ENCODE data around the gene KDM4D. TPM values are rescaled to one million over a fixed set of nuclear protein-coding genes. Genes with fewer than 3 reads are reported as not detected.

Gene KDM4D
- total and polyA plus RNA-seq, 2 of the 8 experiments (the other 6 are each of a cell fraction or from before 2014, with no cell fraction given) = 1.5 to 4.5 TPM

- Histone ChIP-seq H3K23ac (ENCODE audit: insufficient read length) (no peak overlapping the region), H3K9me3 (ENCODE audit: insufficient read depth in 2 of 2, low read depth in 1 of 2, low read length in 1 of 2) (no peaks in the 10 kb centered on the region), H3K18ac (ENCODE audit: extremely low read depth, low read length) (no peak overlapping the region), H3K23me2 (ENCODE audit: low read depth, low read length) (no peaks in the 10 kb centered on the region), H3K4me1 (replicated peaks in 1 of 4; ENCODE audit: control insufficient read depth in 3 of 4, insufficient read depth in 4 of 4, low read length in 3 of 4) (no peaks in the 10 kb centered on the region), H3K27ac (ENCODE audit: low read depth, low read length) (no peak overlapping the region), H3K36me3 (ENCODE audit: control insufficient read depth in 2 of 4, insufficient read depth in 4 of 4, low read length in 3 of 4) (no peaks in the 10 kb centered on the region), H3K14ac (ENCODE audit: insufficient read length) (no peak overlapping the region), H4K5ac (ENCODE audit: insufficient read length, low read depth, low read length) (no peak overlapping the region), H2BK5ac (ENCODE audit: low read depth, low read length) (no peak overlapping the region), H3K4me2 (ENCODE audit: insufficient read depth in 1 of 2, low read depth in 2 of 2, low read length in 2 of 2) (no peak overlapping the region), H3K79me1 (ENCODE audit: low read depth, low read length) (no peaks in the 10 kb centered on the region), H2BK120ac (replicated peaks; ENCODE audit: low read depth, low read length) (no peak overlapping the region), H3K4ac (replicated peaks; ENCODE audit: insufficient read length, low read depth, low read length) (no peak overlapping the region), H4K8ac (ENCODE audit: extremely low read depth, insufficient read depth, low read length) (no peak overlapping the region), H4K20me1 (replicated peaks in 1 of 2; ENCODE audit: control insufficient read depth in 1 of 2, insufficient read depth in 2 of 2, low read length in 2 of 2) (no peaks in the 10 kb centered on the region), H2BK20ac (ENCODE audit: low read length) (no peak overlapping the region), H2AK5ac (ENCODE audit: low read depth, low read length) (no peak overlapping the region), H4K91ac (replicated peaks; ENCODE audit: insufficient read length, low read length) (no peak overlapping the region), H2BK12ac (ENCODE audit: low read depth, low read length) (no peak overlapping the region), H3K56ac (replicated peaks; ENCODE audit: insufficient read length, low read depth, low read length) (no peak overlapping the region), H2BK15ac (ENCODE audit: low read length) (no peak overlapping the region), H3K9ac (replicated peaks in 1 of 4; ENCODE audit: extremely low read depth in 1 of 4, low read depth in 3 of 4, low read length in 3 of 4) (no peak overlapping the region), H3K79me2 (ENCODE audit: control insufficient read depth in 1 of 2, insufficient read depth in 2 of 2, low read length in 2 of 2) (no peaks in the 10 kb centered on the region), H3K27me3 (replicated peaks in 1 of 4; ENCODE audit: control insufficient read depth in 3 of 4, extremely low read depth in 1 of 4, insufficient read depth in 3 of 4, low read length in 3 of 4) (no peaks in the 10 kb centered on the region), H2AFZ (ENCODE audit: low read length) (no peak overlapping the region), H3K4me3 (ENCODE audit: extremely low read depth in 1 of 4, insufficient read depth in 2 of 4, low read depth in 3 of 4, low read length in 4 of 4) (no peak overlapping the region)
- 82% methylated on average over 5 of the region's 5 CpGs; no CpG with 5 or more reads in 1 of the 2 experiments for WGBS, 2 experiments (ENCODE audit: extremely low coverage in 1 of 2, insufficient coverage in 1 of 2, insufficient read length in 1 of 2, insufficient replicate concordance in 2 of 2, low coverage in 1 of 2, low lambda C conversion rate in 2 of 2, missing lambda C conversion rate in 1 of 2)
- DNase-seq (ENCODE audit: low read depth in 1 of 2, low spot score in 2 of 2) = no peak
- CTCF ChIA-PET (ENCODE audit: partially characterized antibody) = interaction anchor here (0.8 to 1.0 kb wide), 4 partner anchors 10 to 269 kb away, joined by 3 to 4 read pairs (median 3); no protein-coding TSS in a partner anchor
- POLR2A ChIA-PET (ENCODE audit: partially characterized antibody) = interaction anchor here (1.6 kb wide), 1 partner anchor 12 kb away, joined by 6 read pairs; no protein-coding TSS in a partner anchor
- no peak for FAIRE-seq
- TF ChIP-seq RXRA (IDR thresholded peaks at IDR 0.05; ENCODE audit: insufficient read depth, low read depth, low read length) (no peak), GTF2F1 (IDR thresholded peaks at IDR 0.05; ENCODE audit: borderline replicate concordance, low read depth, low read length) (no peak), ATF3 (IDR thresholded peaks at IDR 0.05; ENCODE audit: insufficient read depth, low read depth, low read length) (no peak), SP1 (IDR thresholded peaks at IDR 0.05; ENCODE audit: low read depth, low read length) (no peak), CTBP2 (IDR thresholded peaks at IDR 0.05; ENCODE audit: borderline replicate concordance, insufficient read depth, insufficient read length, low read length) (no peak), SRF (IDR thresholded peaks at IDR 0.05; ENCODE audit: low read depth, low read length) (no peak), MAFK (IDR thresholded peaks at IDR 0.05; ENCODE audit: low read depth, low read length) (no peak), RFX5 (IDR thresholded peaks at IDR 0.05; ENCODE audit: borderline replicate concordance, low read depth, low read length) (no peak), CBX8 (IDR thresholded peaks at IDR 0.05; ENCODE audit: borderline replicate concordance, low read depth, low read length) (no peak), CEBPB (IDR thresholded peaks at IDR 0.05; ENCODE audit: low read depth, low read length) (no peak), SP4 (IDR thresholded peaks at IDR 0.05; ENCODE audit: low read length) (no peak), FOSL1 (IDR thresholded peaks at IDR 0.05; ENCODE audit: insufficient read depth, low read depth, low read length) (no peak), E2F6 (IDR thresholded peaks at IDR 0.05) (no peak), CBX5 (IDR thresholded peaks at IDR 0.05; ENCODE audit: low read depth, low read length) (no peak)
These were observed 48.9 kb upstream of the KDM4D start for GRCh38 chr11:94924612-94925011.

All from H1 (cell line).